WI38 (cell line): ENCODE results near the gene CBFB.

ENCODE experiments used
- H3K4me3 ChIP-seq: 2 replicates; pipeline ENCODE4 v1.5.1; 2011; ENCODE audit warnings: low read depth, mild to moderate bottlenecking, control low read depth, low read length
- CTCF ChIP-seq: IDR thresholded peaks from 2 replicates; pipeline ENCODE4 v1.5.1; 2012; ENCODE audit warnings: low read depth, mild to moderate bottlenecking, control low read depth, low read length

Gene CBFB

GRCh38 chr16:66996324-66996982, 32.5 kb upstream of the CBFB start:
- TF ChIP-seq CTCF, result no peak
- no peak overlapping the region for H3K4me3 ChIP-seq

GRCh38 chr16:66996983-66997358, 32.0 kb upstream of the CBFB start:
- no peak overlapping the region for H3K4me3 ChIP-seq
- TF ChIP-seq CTCF, result no peak

- peak overlapping the region; percentile 52 for H3K4me3 ChIP-seq
- no peak for TF ChIP-seq CTCF
These were observed 28.3 kb upstream of the CBFB start for GRCh38 chr16:67000384-67001351.

- no peak for TF ChIP-seq CTCF
- H3K4me3 ChIP-seq, result no peak overlapping the region
These were observed 27.2 kb upstream of the CBFB start for GRCh38 chr16:67001726-67002125.

GRCh38 chr16:67006930-67007658, 21.9 kb upstream of the CBFB start:
- TF ChIP-seq CTCF, result no peak
- no peak overlapping the region for H3K4me3 ChIP-seq

- no peak for TF ChIP-seq CTCF
- H3K4me3 ChIP-seq, result no peak overlapping the region
These were observed 19.8 kb upstream of the CBFB start for GRCh38 chr16:67009158-67009557.
